HG03442 (cell line): ENCODE results near the gene ITPR3.
"Not testable (repeated sequence)": the region's sequence is repeated elsewhere in the genome, so short reads cannot be mapped to it uniquely, and the experiment has no call there.

ENCODE experiments used
- ATAC-seq: cut with Tn5 transposase; IDR thresholded peaks from one replicate; pipeline ENCODE4 v1.9.1; 2021; ENCODE audit warnings: mild to moderate bottlenecking, moderate library complexity; ENCODE audit not compliant: unreplicated experiment

ITPR3 gene

GRCh38 chr6:33590531-33591198 lies 30.5 kb upstream of the ITPR3 start:
- no peak for ATAC-seq

- ATAC-seq: no peak
Observed at GRCh38 chr6:33591424-33592032, 29.6 kb upstream of the ITPR3 start.

- no peak for ATAC-seq
Observed at GRCh38 chr6:33592280-33592594, 28.9 kb upstream of the ITPR3 start.

- ATAC-seq: peak; percentile 41
Observed at GRCh38 chr6:33592595-33593413, 28.3 kb upstream of the ITPR3 start.

GRCh38 chr6:33593414-33593727 lies 27.8 kb upstream of the ITPR3 start:
- ATAC-seq: no peak

GRCh38 chr6:33595001-33595846 lies 25.9 kb upstream of the ITPR3 start:
- no peak for ATAC-seq

GRCh38 chr6:33596894-33597293 lies 24.2 kb upstream of the ITPR3 start:
- not testable (repeated sequence) for ATAC-seq

GRCh38 chr6:33597551-33598322 lies 23.4 kb upstream of the ITPR3 start:
- ATAC-seq: no peak

- no peak for ATAC-seq
Observed at GRCh38 chr6:33599413-33599938, 21.6 kb upstream of the ITPR3 start.

- ATAC-seq: no peak
Observed at GRCh38 chr6:33600761-33601160, 20.4 kb upstream of the ITPR3 start.

- ATAC-seq: no peak
Observed at GRCh38 chr6:33602180-33602579, 18.9 kb upstream of the ITPR3 start.

GRCh38 chr6:33604941-33605854 lies 15.9 kb upstream of the ITPR3 start:
- ATAC-seq: no peak

GRCh38 chr6:33606642-33607041 lies 14.5 kb upstream of the ITPR3 start:
- ATAC-seq: no peak

GRCh38 chr6:33607126-33607783 lies 13.9 kb upstream of the ITPR3 start:
- no peak for ATAC-seq

GRCh38 chr6:33607784-33608161 lies 13.3 kb upstream of the ITPR3 start:
- no peak for ATAC-seq

GRCh38 chr6:33609019-33609418 lies 12.1 kb upstream of the ITPR3 start:
- ATAC-seq: no peak

- ATAC-seq: no peak
Observed at GRCh38 chr6:33609528-33609927, 11.6 kb upstream of the ITPR3 start.

- ATAC-seq: no peak
Observed at GRCh38 chr6:33610067-33610466, 11.1 kb upstream of the ITPR3 start.
